Effector memory CD4-positive, alpha-beta T cell (primary cell): ENCODE data around the gene CD1B.
"Not testable (repeated sequence)": the region's sequence is repeated elsewhere in the genome, so short reads cannot be mapped to it uniquely, and the experiment has no call there.

Source experiments
- DNase-seq, 3 donors: peaks; one replicate each; pipeline ENCODE4 v3.0.0-alpha.2; 2020
- H3K27ac ChIP-seq: 2 replicates; pipeline ENCODE4 v1.7.0; 2013; ENCODE audit warnings: mild to moderate bottlenecking, low read length, moderate library complexity; ENCODE audit not compliant: insufficient read depth, poor library complexity, severe bottlenecking
- H3K27me3 ChIP-seq: replicated peaks from 2 replicates; pipeline ENCODE4 v1.7.0; 2013; ENCODE audit warnings: mild to moderate bottlenecking, low read length; ENCODE audit not compliant: insufficient read depth, control insufficient read depth, poor library complexity, severe bottlenecking
- H3K36me3 ChIP-seq: 2 replicates; pipeline ENCODE4 v1.7.0; 2013; ENCODE audit warnings: mild to moderate bottlenecking, low read length, moderate library complexity; ENCODE audit not compliant: control insufficient read depth, insufficient read depth
- H3K4me1 ChIP-seq: 2 replicates; pipeline ENCODE4 v1.7.0; 2013; ENCODE audit warnings: low read length, mild to moderate bottlenecking; ENCODE audit not compliant: control insufficient read depth, insufficient read depth, poor library complexity, severe bottlenecking
- H3K4me3 ChIP-seq: 2 replicates; pipeline ENCODE4 v1.7.0; 2013; ENCODE audit warnings: low read length, low read depth, mild to moderate bottlenecking; ENCODE audit not compliant: insufficient read depth, poor library complexity, severe bottlenecking
- H3K9me3 ChIP-seq: 2 replicates; pipeline ENCODE4 v1.7.0; 2013; ENCODE audit warnings: mild to moderate bottlenecking, low read length, moderate library complexity; ENCODE audit not compliant: control insufficient read depth

The CD1B gene

DNA sequence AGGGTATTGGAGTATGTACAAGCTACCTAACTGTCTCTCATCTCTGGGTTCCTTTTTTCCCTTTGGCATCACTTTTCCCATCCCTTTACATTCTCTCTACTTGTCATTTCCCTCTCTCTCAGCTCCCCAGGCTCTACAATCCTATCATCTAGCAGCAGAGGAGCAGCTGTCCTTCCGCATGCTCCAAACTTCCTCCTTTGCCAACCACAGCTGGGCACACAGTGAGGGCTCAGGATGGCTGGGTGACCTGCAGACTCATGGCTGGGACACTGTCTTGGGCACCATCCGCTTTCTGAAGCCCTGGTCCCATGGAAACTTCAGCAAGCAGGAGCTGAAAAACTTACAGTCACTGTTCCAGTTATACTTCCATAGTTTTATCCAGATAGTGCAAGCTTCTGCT, 22.9 kb upstream of the CD1B start:
- no peaks in the 10 kb centered on the region for H3K36me3 ChIP-seq

GRCh38 chr1:158353303-158354075, 22.2 kb upstream of the CD1B start, which contains the start of gene CD1E:
TSS of gene CD1E (plus strand) at chr1:158353894. CDS start at chr1:158353989, 95 bp downstream.
- no peaks in the 10 kb centered on the region for H3K36me3 ChIP-seq
- H3K9me3 ChIP-seq = no peaks in the 10 kb centered on the region
- no peaks in the 10 kb centered on the region for H3K4me1 ChIP-seq
- H3K27ac ChIP-seq = no peak within 1 kb of the TSS
- no peak for DNase-seq
- no peaks in the 10 kb centered on the region for H3K27me3 ChIP-seq
- no peak within 1 kb of the TSS for H3K4me3 ChIP-seq

More for the DNA sequence above, 22.9 kb upstream of the CD1B start:
- Histone ChIP-seq H3K4me1 (no peaks in the 10 kb centered on the region), H3K27ac (no peak overlapping the region), H3K4me3 (no peak overlapping the region), H3K9me3 (no peaks in the 10 kb centered on the region), H3K27me3 (no peaks in the 10 kb centered on the region)
- DNase-seq = no peak

DNA sequence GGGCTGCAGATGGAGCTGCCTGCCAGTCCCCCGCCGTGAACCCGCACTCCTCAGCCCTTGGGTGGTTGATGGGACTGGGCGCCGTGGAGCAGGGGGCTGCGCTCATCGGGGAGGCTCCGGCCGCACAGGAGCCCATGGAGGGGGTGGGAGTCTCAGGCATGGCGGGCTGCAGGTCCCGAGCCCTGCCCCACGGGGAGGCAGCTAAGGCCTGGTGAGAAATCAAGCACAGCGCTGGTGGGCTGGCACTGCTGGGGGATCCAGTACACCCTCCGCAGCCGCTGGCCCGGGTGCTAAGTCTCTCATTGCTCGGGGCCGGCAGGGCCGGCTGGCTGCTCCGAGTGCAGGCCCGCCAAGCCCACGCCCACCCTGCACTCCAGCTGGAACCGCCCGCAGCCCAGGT, 17.6 kb upstream of the CD1B start:
- not testable (repeated sequence) for DNase-seq, H3K9me3 ChIP-seq, H3K36me3 ChIP-seq, H3K4me3 ChIP-seq, H3K27ac ChIP-seq, H3K27me3 ChIP-seq, H3K4me1 ChIP-seq

GRCh38 chr1:158336413-158336812, 5.1 kb upstream of the CD1B start:
- not testable (repeated sequence) for H3K9me3 ChIP-seq, H3K27me3 ChIP-seq, H3K36me3 ChIP-seq, H3K4me1 ChIP-seq, H3K27ac ChIP-seq, DNase-seq, H3K4me3 ChIP-seq

- no peak overlapping the region for H3K27ac ChIP-seq
- H3K9me3 ChIP-seq = no peaks in the 10 kb centered on the region
- no peaks in the 10 kb centered on the region for H3K27me3 ChIP-seq
- no peak overlapping the region for H3K4me3 ChIP-seq
- no peak for DNase-seq
- H3K36me3 ChIP-seq = no peaks in the 10 kb centered on the region
- H3K4me1 ChIP-seq = no peaks in the 10 kb centered on the region
These were observed 3.8 kb upstream of the CD1B start for GRCh38 chr1:158335213-158335532.

DNA sequence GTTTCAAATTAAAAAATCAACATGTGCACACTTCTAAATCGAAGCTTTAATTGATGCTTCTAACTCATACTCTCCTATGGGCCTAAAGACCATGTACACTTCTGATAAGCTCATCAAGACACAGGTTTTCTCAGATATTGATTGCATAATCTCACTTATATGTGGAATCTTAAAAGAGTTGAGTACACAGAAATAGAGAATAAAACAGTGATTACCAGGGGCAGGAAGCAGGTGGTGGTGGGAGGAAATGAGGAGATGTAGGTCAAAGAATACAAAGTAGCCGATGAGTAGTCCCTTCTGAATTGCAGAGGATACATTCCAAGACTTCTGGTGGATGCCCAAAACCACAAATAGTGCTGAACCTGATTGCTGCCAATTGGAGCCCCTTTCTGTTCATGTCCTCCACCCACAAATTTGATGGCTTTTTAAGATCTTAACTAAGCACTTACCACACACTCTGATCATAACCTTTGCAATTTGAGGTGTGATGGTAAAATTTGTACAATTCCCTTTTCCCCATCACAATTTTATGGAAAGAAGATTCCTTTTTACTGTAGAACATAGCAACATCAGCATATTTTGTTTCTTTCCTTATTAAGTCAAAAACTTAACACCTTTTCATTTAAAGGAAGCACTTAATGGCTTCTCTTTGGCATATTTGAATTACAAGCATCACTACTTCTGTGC, 3.3 kb upstream of the CD1B start:
- Histone ChIP-seq H3K27me3 (no peaks in the 10 kb centered on the region), H3K36me3 (no peaks in the 10 kb centered on the region), H3K27ac (no peak overlapping the region), H3K4me1 (no peaks in the 10 kb centered on the region), H3K9me3 (no peaks in the 10 kb centered on the region), H3K4me3 (no peak overlapping the region)
- no peak for DNase-seq

GRCh38 chr1:158333405-158334155, 2.2 kb upstream of the CD1B start:
- H3K9me3 ChIP-seq = no peaks in the 10 kb centered on the region
- H3K4me3 ChIP-seq = no peak overlapping the region
- no peak overlapping the region for H3K27ac ChIP-seq
- no peaks in the 10 kb centered on the region for H3K36me3 ChIP-seq
- no peak for DNase-seq
- H3K4me1 ChIP-seq = no peaks in the 10 kb centered on the region
- no peaks in the 10 kb centered on the region for H3K27me3 ChIP-seq

- Histone ChIP-seq H3K4me1 (no peaks in the 10 kb centered on the region), H3K9me3 (no peaks in the 10 kb centered on the region), H3K36me3 (no peaks in the 10 kb centered on the region), H3K4me3 (no peak overlapping the region), H3K27me3 (no peaks in the 10 kb centered on the region), H3K27ac (no peak overlapping the region)
- DNase-seq = no peak
These were observed 265 bp downstream of the CD1B start for GRCh38 chr1:158331106-158331425.

DNA sequence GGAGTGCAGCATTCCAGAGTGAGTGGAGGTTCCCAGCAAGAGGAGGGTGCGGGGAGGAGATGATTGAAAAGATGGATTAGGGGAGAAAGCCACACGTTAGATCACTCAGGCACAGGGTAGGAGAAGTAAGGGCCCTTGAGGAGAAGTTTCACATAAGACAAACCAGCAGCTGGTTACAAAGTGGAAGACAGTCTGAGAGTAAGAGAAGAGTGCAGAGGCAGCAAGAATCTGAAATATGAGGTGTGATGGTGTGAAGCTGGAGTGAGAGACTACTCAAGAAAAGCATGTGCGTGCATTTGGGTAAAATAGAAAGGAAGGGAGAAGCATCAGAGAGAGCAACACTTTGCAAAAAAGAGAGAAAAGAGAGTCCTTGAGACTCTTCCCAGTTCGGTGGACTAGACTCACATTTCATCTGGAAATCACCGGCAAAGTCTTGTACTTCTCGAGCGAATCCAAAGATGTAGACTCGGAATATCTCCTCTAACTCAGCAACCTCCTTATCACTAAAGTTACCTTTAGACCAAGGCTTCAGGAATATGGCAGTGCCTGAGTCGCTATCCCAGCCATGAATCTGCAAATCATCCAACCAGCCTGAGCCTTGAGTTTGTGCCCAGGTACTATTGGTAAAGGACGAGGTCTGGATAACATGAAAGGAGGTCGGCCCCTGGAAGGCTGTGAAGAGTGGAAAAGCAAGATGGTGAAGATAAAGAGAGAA, 783 bp downstream of the CD1B start:
- Histone ChIP-seq H3K9me3 (no peaks in the 10 kb centered on the region), H3K27me3 (no peaks in the 10 kb centered on the region), H3K36me3 (no peaks in the 10 kb centered on the region), H3K4me1 (no peaks in the 10 kb centered on the region), H3K27ac (no peak overlapping the region), H3K4me3 (no peak overlapping the region)
- DNase-seq = no peak
